Measurements from ENCODE around the gene SEMA3B.
"Not testable (repeated sequence)": the region's sequence is repeated elsewhere in the genome, so short reads cannot be mapped to it uniquely, and the experiment has no call there.

The SEMA3B gene

GRCh38 chr3:50279255-50280016 is 10.5 kb downstream of the SEMA3B start:
- Mint-ChIP-seq H3K27ac (no peak overlapping the region), H3K4me1 (ENCODE audit: low read depth) (peaks cover 9% of the 10 kb centered on the region), H3K27me3 (ENCODE audit: low read depth) (peaks cover 28% of the 10 kb centered on the region), H3K9me3 (no peaks in the 10 kb centered on the region), H3K36me3 (ENCODE audit: low read depth) (no peaks in the 10 kb centered on the region), H3K4me3 (no peak overlapping the region)

GRCh38 chr3:50284121-50284520 is 15.2 kb downstream of the SEMA3B start:
- not testable (repeated sequence) for H3K4me1 Mint-ChIP-seq (ENCODE audit: low read depth); H3K27ac Mint-ChIP-seq; H3K36me3 Mint-ChIP-seq (ENCODE audit: low read depth); H3K27me3 Mint-ChIP-seq (ENCODE audit: low read depth); H3K9me3 Mint-ChIP-seq; H3K4me3 Mint-ChIP-seq

GRCh38 chr3:50286322-50287227 is 17.6 kb downstream of the SEMA3B start:
- H3K27me3 Mint-ChIP-seq (ENCODE audit: low read depth), result no peaks in the 10 kb centered on the region
- H3K9me3 Mint-ChIP-seq, result no peaks in the 10 kb centered on the region
- peaks cover 5% of the 10 kb centered on the region for H3K4me1 Mint-ChIP-seq (ENCODE audit: low read depth)
- H3K36me3 Mint-ChIP-seq (ENCODE audit: low read depth), result peaks cover 6% of the 10 kb centered on the region
- no peak overlapping the region for H3K27ac Mint-ChIP-seq
- H3K4me3 Mint-ChIP-seq, result no peak overlapping the region

- H3K4me3 Mint-ChIP-seq, result no peak overlapping the region
- H3K27me3 Mint-ChIP-seq (ENCODE audit: low read depth), result no peaks in the 10 kb centered on the region
- no peaks in the 10 kb centered on the region for H3K9me3 Mint-ChIP-seq
- H3K36me3 Mint-ChIP-seq (ENCODE audit: low read depth), result peaks cover 6% of the 10 kb centered on the region
- peaks cover 5% of the 10 kb centered on the region for H3K4me1 Mint-ChIP-seq (ENCODE audit: low read depth)
- no peak overlapping the region for H3K27ac Mint-ChIP-seq
Measured at GRCh38 chr3:50287262-50287661, 18.3 kb downstream of the SEMA3B start.

GRCh38 chr3:50288387-50289007 is 19.6 kb downstream of the SEMA3B start:
- no peak overlapping the region for H3K4me3 Mint-ChIP-seq
- H3K27ac Mint-ChIP-seq, result no peak overlapping the region
- H3K4me1 Mint-ChIP-seq (ENCODE audit: low read depth), result peaks cover 15% of the 10 kb centered on the region
- H3K36me3 Mint-ChIP-seq (ENCODE audit: low read depth), result peaks cover 6% of the 10 kb centered on the region
- no peaks in the 10 kb centered on the region for H3K27me3 Mint-ChIP-seq (ENCODE audit: low read depth)
- no peaks in the 10 kb centered on the region for H3K9me3 Mint-ChIP-seq

- H3K36me3 Mint-ChIP-seq (ENCODE audit: low read depth), result peaks cover 6% of the 10 kb centered on the region
- no peaks in the 10 kb centered on the region for H3K27me3 Mint-ChIP-seq (ENCODE audit: low read depth)
- H3K27ac Mint-ChIP-seq, result no peak overlapping the region
- no peak overlapping the region for H3K4me3 Mint-ChIP-seq
- H3K9me3 Mint-ChIP-seq, result no peaks in the 10 kb centered on the region
- peaks cover 15% of the 10 kb centered on the region for H3K4me1 Mint-ChIP-seq (ENCODE audit: low read depth)
Measured at GRCh38 chr3:50289130-50289529, 20.2 kb downstream of the SEMA3B start.

- Mint-ChIP-seq H3K4me3 (no peak overlapping the region), H3K4me1 (ENCODE audit: low read depth) (peaks cover 15% of the 10 kb centered on the region), H3K36me3 (ENCODE audit: low read depth) (peaks cover 6% of the 10 kb centered on the region), H3K27ac (no peak overlapping the region), H3K9me3 (no peaks in the 10 kb centered on the region), H3K27me3 (ENCODE audit: low read depth) (no peaks in the 10 kb centered on the region)
Measured at GRCh38 chr3:50290161-50290641, 21.3 kb downstream of the SEMA3B start.

GRCh38 chr3:50292159-50293078 is 23.5 kb downstream of the SEMA3B start, which contains the start of gene IFRD2:
IFRD2 (minus strand) TSS chr3:50292429; CDS start chr3:50292274, 155 bp downstream.
- Mint-ChIP-seq H3K9me3 (no peaks in the 10 kb centered on the region), H3K27me3 (ENCODE audit: low read depth) (no peaks in the 10 kb centered on the region), H3K4me1 (ENCODE audit: low read depth) (peaks cover 22% of the 10 kb centered on the region), H3K27ac (peak within 1 kb of the TSS; percentile 98), H3K4me3 (peak within 1 kb of the TSS; percentile 84), H3K36me3 (ENCODE audit: low read depth) (peaks cover 6% of the 10 kb centered on the region)

GRCh38 chr3:50293079-50293801 is 24.3 kb downstream of the SEMA3B start:
- Mint-ChIP-seq H3K36me3 (ENCODE audit: low read depth) (peaks cover 6% of the 10 kb centered on the region), H3K4me3 (peak overlapping the region; percentile 84), H3K4me1 (ENCODE audit: low read depth) (peaks cover 30% of the 10 kb centered on the region), H3K27ac (peak overlapping the region; percentile 98), H3K9me3 (no peaks in the 10 kb centered on the region), H3K27me3 (ENCODE audit: low read depth) (no peaks in the 10 kb centered on the region)

- Mint-ChIP-seq H3K27me3 (ENCODE audit: low read depth) (no peaks in the 10 kb centered on the region), H3K9me3 (no peaks in the 10 kb centered on the region), H3K4me3 (no peak overlapping the region), H3K4me1 (ENCODE audit: low read depth) (peaks cover 31% of the 10 kb centered on the region), H3K36me3 (ENCODE audit: low read depth) (peaks cover 6% of the 10 kb centered on the region), H3K27ac (no peak overlapping the region)
Measured at GRCh38 chr3:50294089-50294488, 25.1 kb downstream of the SEMA3B start.

GRCh38 chr3:50294492-50295403 is 25.8 kb downstream of the SEMA3B start:
- peaks cover 31% of the 10 kb centered on the region for H3K4me1 Mint-ChIP-seq (ENCODE audit: low read depth)
- no peak overlapping the region for H3K4me3 Mint-ChIP-seq
- H3K9me3 Mint-ChIP-seq, result no peaks in the 10 kb centered on the region
- no peaks in the 10 kb centered on the region for H3K27me3 Mint-ChIP-seq (ENCODE audit: low read depth)
- H3K27ac Mint-ChIP-seq, result no peak overlapping the region
- peaks cover 6% of the 10 kb centered on the region for H3K36me3 Mint-ChIP-seq (ENCODE audit: low read depth)

GRCh38 chr3:50295553-50296431 is 26.8 kb downstream of the SEMA3B start:
- H3K36me3 Mint-ChIP-seq (ENCODE audit: low read depth), result peaks cover 6% of the 10 kb centered on the region
- no peak overlapping the region for H3K27ac Mint-ChIP-seq
- H3K27me3 Mint-ChIP-seq (ENCODE audit: low read depth), result no peaks in the 10 kb centered on the region
- peaks cover 39% of the 10 kb centered on the region for H3K4me1 Mint-ChIP-seq (ENCODE audit: low read depth)
- no peak overlapping the region for H3K4me3 Mint-ChIP-seq
- H3K9me3 Mint-ChIP-seq, result no peaks in the 10 kb centered on the region
